ENCODE results near the gene SAMD4B.

SAMD4B gene

GRCh38 chr19:39428283-39429112 lies 86.3 kb downstream of the SAMD4B start:
- DNase-seq, result no peak

- peak; percentile 90 to 92 for DNase-seq
These were observed 88.7 kb downstream of the SAMD4B start for GRCh38 chr19:39430675-39431593.

- DNase-seq, result no peak
These were observed 90.4 kb downstream of the SAMD4B start for GRCh38 chr19:39432677-39433025.

- DNase-seq, result no peak
These were observed 91.4 kb downstream of the SAMD4B start for GRCh38 chr19:39433480-39434079.

GRCh38 chr19:39434123-39435076 lies 92.2 kb downstream of the SAMD4B start:
- no peak for DNase-seq

Data from inflammatory macrophage treated with lipopolysaccharide for 1 hour (primary cell).